ENCODE results near the gene ARHGAP1. TPM values are rescaled to one million over a fixed set of nuclear protein-coding genes. Genes with fewer than 3 reads are reported as not detected.
"Not testable (repeated sequence)": the region's sequence is repeated elsewhere in the genome, so short reads cannot be mapped to it uniquely, and the experiment has no call there.

Gene ARHGAP1
- total RNA-seq, 1 experiment from 2014 or later, result 14.9 TPM

DNA sequence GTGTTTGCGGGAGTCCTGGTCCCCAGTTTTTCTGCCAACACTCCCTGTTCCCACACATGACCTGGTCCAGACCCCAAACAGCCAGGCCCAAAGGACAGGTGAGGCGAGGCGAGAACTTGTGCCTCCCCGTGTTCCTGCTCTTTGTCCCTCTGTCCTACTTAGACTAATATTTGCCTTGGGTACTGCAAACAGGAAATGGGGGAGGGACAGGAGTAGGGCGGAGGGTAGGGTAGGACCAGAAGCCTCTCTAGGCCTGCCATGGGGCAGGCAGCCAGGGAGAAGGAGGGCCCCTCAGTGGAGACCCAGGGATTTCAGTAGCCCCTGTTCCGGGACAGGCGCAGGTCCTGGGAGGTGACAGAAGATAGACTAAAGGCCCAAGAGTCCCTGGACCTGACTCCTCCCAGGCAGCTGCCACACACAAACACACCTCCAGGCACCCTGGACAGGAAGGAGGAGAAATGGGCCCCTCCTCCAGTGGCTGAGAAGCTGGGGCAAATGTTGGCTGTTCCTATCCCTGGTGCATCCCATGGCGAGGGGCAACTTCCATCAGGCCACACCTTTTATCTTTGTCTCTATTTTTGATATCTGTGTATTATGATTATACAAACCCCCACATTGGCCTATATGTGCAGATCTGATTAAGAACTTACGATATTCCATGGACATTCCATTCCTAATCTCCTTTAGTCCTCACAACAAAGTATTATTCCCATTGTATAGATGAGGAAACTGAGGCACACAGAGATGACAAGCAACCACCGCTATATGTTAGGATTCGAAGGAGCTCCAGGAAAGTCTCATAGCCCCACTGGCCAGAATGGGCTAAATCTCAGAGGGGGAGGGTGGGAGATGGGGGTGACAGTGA lies 18.0 kb upstream of the ARHGAP1 start:
- Histone ChIP-seq H3K4me3 (no peak overlapping the region), H3K4me1 (replicated peaks) (peaks cover 19% of the 10 kb centered on the region), H3K27me3 (replicated peaks) (no peaks in the 10 kb centered on the region), H3K27ac (no peak overlapping the region), H3K9me3 (replicated peaks) (no peaks in the 10 kb centered on the region), H3K36me3 (no peaks in the 10 kb centered on the region)
- DNase-seq (ENCODE audit: low read depth in 1 of 2, low spot score in 2 of 2), result peak in 1 of 2 experiments; percentile 18

DNA sequence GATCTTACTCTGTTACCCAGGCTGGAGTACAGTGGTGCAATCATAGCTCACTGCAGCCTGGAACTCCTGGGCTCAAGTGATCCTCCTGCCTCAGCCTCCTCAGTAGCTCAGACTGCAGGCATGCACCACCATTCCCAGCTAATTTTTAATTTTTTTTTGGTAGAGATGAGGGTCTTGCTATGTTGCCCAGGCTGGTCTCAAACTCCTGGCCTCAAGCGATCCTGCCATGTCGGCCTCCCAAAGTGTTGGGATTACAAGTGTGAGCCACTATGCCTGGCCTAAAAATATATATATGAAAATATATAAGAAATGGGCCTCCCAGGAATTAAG lies 17.4 kb upstream of the ARHGAP1 start:
- not testable (repeated sequence) for DNase-seq (ENCODE audit: low read depth in 1 of 2, low spot score in 2 of 2); H3K4me3 ChIP-seq; H3K36me3 ChIP-seq

GRCh38 chr11:46712874-46713576 lies 12.6 kb upstream of the ARHGAP1 start:
- Histone ChIP-seq H3K36me3 (peaks cover 5% of the 10 kb centered on the region), H3K4me1 (replicated peaks) (peaks cover 14% of the 10 kb centered on the region), H3K4me3 (no peak overlapping the region), H3K9me3 (replicated peaks) (no peaks in the 10 kb centered on the region), H3K27ac (no peak overlapping the region), H3K27me3 (replicated peaks) (no peaks in the 10 kb centered on the region)
- no peak for DNase-seq (ENCODE audit: low read depth in 1 of 2, low spot score in 2 of 2)

More for the DNA sequence above, 17.4 kb upstream of the ARHGAP1 start:
- H3K9me3 ChIP-seq (replicated peaks); H3K27ac ChIP-seq; H3K27me3 ChIP-seq (replicated peaks): not testable (repeated sequence)
- H3K4me1 ChIP-seq (replicated peaks), result peaks cover 19% of the 10 kb centered on the region

GRCh38 chr11:46711303-46711702 lies 10.9 kb upstream of the ARHGAP1 start:
- Histone ChIP-seq H3K4me1 (replicated peaks) (peaks cover 13% of the 10 kb centered on the region), H3K4me3 (no peak overlapping the region), H3K27me3 (replicated peaks) (no peaks in the 10 kb centered on the region), H3K27ac (no peak overlapping the region), H3K36me3 (peaks cover 19% of the 10 kb centered on the region), H3K9me3 (replicated peaks) (no peaks in the 10 kb centered on the region)
- DNase-seq (ENCODE audit: low read depth in 1 of 2, low spot score in 2 of 2), result no peak

DNA sequence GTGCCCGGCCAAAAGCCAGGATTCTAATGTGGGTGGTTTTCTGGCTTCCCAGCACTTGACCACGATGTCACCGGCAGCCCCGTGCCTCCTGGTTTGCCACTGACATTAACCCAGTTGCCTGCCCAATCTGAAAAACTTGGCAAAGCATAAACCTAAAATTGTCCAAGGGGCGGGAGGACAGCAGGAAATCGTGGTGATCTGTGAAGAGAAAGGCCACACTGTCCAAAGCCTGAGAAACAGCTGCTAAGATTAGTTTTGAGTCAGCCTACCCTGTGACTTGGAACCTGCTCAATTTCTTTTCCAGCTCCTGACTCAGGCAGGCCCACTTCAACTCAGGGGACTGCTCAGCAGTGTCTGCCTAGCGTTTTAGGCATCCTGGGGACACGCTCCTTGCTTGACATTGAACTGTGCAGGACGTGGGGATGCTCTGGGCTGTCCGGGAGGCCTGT lies 10.4 kb upstream of the ARHGAP1 start:
- Histone ChIP-seq H3K4me3 (no peak overlapping the region), H3K36me3 (peaks cover 24% of the 10 kb centered on the region), H3K4me1 (replicated peaks) (peaks cover 13% of the 10 kb centered on the region), H3K9me3 (replicated peaks) (no peaks in the 10 kb centered on the region; the same call in 1 of the 2 replicates), H3K27ac (no peak overlapping the region), H3K27me3 (replicated peaks) (no peaks in the 10 kb centered on the region)
- DNase-seq (ENCODE audit: low read depth in 1 of 2, low spot score in 2 of 2), result no peak

GRCh38 chr11:46709351-46709750 lies 8.9 kb upstream of the ARHGAP1 start:
- peaks cover 39% of the 10 kb centered on the region for H3K36me3 ChIP-seq
- not testable (repeated sequence) for H3K9me3 ChIP-seq (replicated peaks); H3K27me3 ChIP-seq (replicated peaks); H3K4me1 ChIP-seq (replicated peaks); H3K4me3 ChIP-seq; DNase-seq (ENCODE audit: low read depth in 1 of 2, low spot score in 2 of 2); H3K27ac ChIP-seq

- Histone ChIP-seq H3K27me3 (replicated peaks) (no peaks in the 10 kb centered on the region), H3K27ac (no peak overlapping the region), H3K4me3 (no peak overlapping the region), H3K9me3 (replicated peaks) (no peaks in the 10 kb centered on the region; the same call in 1 of the 2 replicates), H3K4me1 (replicated peaks) (no peaks in the 10 kb centered on the region; the same call in 1 of the 2 replicates), H3K36me3 (peaks cover 61% of the 10 kb centered on the region)
- DNase-seq (ENCODE audit: low read depth in 1 of 2, low spot score in 2 of 2), result no peak
These were observed 6.5 kb upstream of the ARHGAP1 start for GRCh38 chr11:46706886-46707285.

DNA sequence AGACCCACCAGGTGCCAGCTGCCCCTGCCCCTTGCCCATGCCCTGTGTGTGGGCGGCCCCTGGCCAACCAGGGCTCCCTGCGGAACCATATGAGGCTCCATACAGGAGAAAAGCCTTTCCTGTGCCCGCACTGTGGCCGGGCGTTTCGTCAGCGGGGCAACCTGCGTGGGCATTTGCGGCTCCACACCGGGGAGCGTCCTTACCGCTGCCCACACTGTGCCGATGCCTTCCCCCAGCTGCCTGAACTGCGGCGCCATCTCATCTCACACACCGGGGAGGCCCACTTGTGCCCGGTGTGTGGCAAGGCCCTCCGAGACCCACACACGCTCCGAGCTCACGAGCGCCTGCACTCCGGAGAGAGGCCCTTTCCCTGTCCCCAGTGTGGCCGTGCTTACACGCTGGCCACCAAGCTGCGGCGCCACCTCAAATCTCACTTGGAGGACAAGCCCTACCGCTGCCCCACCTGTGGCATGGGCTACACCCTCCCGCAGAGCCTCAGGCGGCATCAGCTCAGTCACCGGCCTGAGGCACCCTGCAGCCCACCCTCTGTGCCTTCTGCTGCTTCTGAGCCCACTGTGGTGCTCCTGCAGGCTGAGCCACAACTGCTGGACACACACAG lies 4.8 kb upstream of the ARHGAP1 start:
- no peak overlapping the region for H3K27ac ChIP-seq
- no peak overlapping the region for H3K4me3 ChIP-seq
- no peaks in the 10 kb centered on the region for H3K27me3 ChIP-seq (replicated peaks)
- H3K9me3 ChIP-seq (replicated peaks), result no peaks in the 10 kb centered on the region; the same call in 1 of the 2 replicates
- no peak for DNase-seq (ENCODE audit: low read depth in 1 of 2, low spot score in 2 of 2)
- peaks cover 71% of the 10 kb centered on the region for H3K36me3 ChIP-seq
- no peaks in the 10 kb centered on the region; the same call in 1 of the 2 replicates for H3K4me1 ChIP-seq (replicated peaks)

GRCh38 chr11:46701078-46701654 lies 747 bp upstream of the ARHGAP1 start:
- Histone ChIP-seq H3K36me3 (peaks cover 60% of the 10 kb centered on the region), H3K27me3 (replicated peaks) (no peaks in the 10 kb centered on the region), H3K9me3 (replicated peaks) (no peaks in the 10 kb centered on the region; the same call in 1 of the 2 replicates), H3K27ac (peak overlapping the region; percentile 89), H3K4me3 (peak overlapping the region; percentile 58), H3K4me1 (replicated peaks) (no peaks in the 10 kb centered on the region; the same call in 1 of the 2 replicates)
- no peak for DNase-seq (ENCODE audit: low read depth in 1 of 2, low spot score in 2 of 2)

- Histone ChIP-seq H3K27ac (no peak overlapping the region), H3K4me3 (no peak overlapping the region), H3K27me3 (replicated peaks) (no peaks in the 10 kb centered on the region), H3K9me3 (replicated peaks) (no peaks in the 10 kb centered on the region), H3K4me1 (replicated peaks) (no peaks in the 10 kb centered on the region; the same call in 1 of the 2 replicates), H3K36me3 (peaks cover 60% of the 10 kb centered on the region)
- DNase-seq (ENCODE audit: low read depth in 1 of 2, low spot score in 2 of 2), result no peak
These were observed 1.8 kb downstream of the ARHGAP1 start for GRCh38 chr11:46698597-46698996.

- no peaks in the 10 kb centered on the region for H3K27me3 ChIP-seq (replicated peaks)
- H3K4me1 ChIP-seq (replicated peaks), result no peaks in the 10 kb centered on the region; the same call in 1 of the 2 replicates
- no peaks in the 10 kb centered on the region for H3K9me3 ChIP-seq (replicated peaks)
- H3K36me3 ChIP-seq, result peaks cover 54% of the 10 kb centered on the region
- DNase-seq (ENCODE audit: low read depth in 1 of 2, low spot score in 2 of 2), result no peak
- no peak overlapping the region for H3K27ac ChIP-seq
- H3K4me3 ChIP-seq, result no peak overlapping the region
These were observed 2.7 kb downstream of the ARHGAP1 start for GRCh38 chr11:46697723-46698122.

DNA sequence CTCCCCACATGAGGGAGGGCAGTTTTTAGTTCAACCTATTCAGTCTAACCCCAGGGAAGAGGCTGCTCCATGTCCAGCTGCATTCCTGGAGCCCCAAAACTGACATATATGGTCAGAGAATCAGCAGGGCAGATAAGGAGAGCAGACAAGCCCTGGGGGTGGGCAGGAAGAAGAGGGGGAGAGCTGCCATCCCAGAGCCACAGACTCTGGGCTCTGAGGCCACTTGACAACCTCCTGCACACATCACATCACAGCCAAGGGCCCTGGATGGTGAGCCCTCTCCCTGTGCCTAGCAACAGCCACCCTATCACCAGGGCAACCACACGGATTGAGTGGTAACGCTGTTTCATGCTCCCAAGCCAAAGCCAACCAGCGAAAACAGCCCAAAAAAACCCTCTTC lies 3.1 kb downstream of the ARHGAP1 start:
- Histone ChIP-seq H3K27ac (no peak overlapping the region), H3K27me3 (replicated peaks) (no peaks in the 10 kb centered on the region), H3K36me3 (peaks cover 50% of the 10 kb centered on the region), H3K9me3 (replicated peaks) (no peaks in the 10 kb centered on the region), H3K4me1 (replicated peaks) (no peaks in the 10 kb centered on the region; the same call in 1 of the 2 replicates), H3K4me3 (no peak overlapping the region)
- no peak for DNase-seq (ENCODE audit: low read depth in 1 of 2, low spot score in 2 of 2)

DNA sequence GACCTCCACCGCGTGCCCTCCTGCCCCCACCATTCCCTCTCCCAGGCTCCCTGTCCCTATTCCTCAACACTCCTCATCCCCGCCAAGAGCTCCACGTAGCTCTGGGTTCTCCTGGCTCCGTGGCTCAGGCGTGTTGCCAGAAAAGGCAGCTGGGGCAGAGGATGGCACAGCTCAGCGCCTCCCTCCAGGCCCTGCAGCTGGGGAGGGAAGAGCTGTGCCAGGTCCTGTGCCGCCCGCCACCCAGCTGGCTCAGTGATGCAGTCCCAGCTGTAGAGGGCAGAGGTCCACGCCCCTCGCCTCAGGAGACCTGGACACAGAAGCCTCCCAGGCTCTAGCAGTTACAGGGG lies 4.2 kb downstream of the ARHGAP1 start:
- H3K36me3 ChIP-seq, result peaks cover 43% of the 10 kb centered on the region
- H3K4me3 ChIP-seq, result no peak overlapping the region
- no peak overlapping the region for H3K27ac ChIP-seq
- H3K9me3 ChIP-seq (replicated peaks), result no peaks in the 10 kb centered on the region
- no peak for DNase-seq (ENCODE audit: low read depth in 1 of 2, low spot score in 2 of 2)
- no peaks in the 10 kb centered on the region for H3K4me1 ChIP-seq (replicated peaks)
- no peaks in the 10 kb centered on the region for H3K27me3 ChIP-seq (replicated peaks)

All from SJSA1 (cell line).